Astrocyte (in vitro differentiated cells and primary cell): ENCODE data around the gene RASA2.

Experiments used
- CTCF ChIP-seq: IDR thresholded peaks from 2 replicates; pipeline ENCODE4 v1.5.1; 2011; ENCODE audit warnings: low read depth, mild to moderate bottlenecking, inconsistent platforms, low read length, moderate library complexity; ENCODE audit not compliant: insufficient read depth
- EZH2 ChIP-seq: IDR thresholded peaks from 2 replicates; pipeline ENCODE4 v1.6.1; 2012; ENCODE audit warnings: mild to moderate bottlenecking, low read length, inconsistent platforms; ENCODE audit not compliant: insufficient read depth

- TF ChIP-seq CTCF: no peak
- TF ChIP-seq EZH2: no peak
Measured at GRCh38 chr3:141648055-141648910, 161.5 kb downstream of the RASA2 start.
